AG09319 (cell line): ENCODE measurements around the gene SNAP23.
A peak's percentile ranks its signal among the peaks of the same experiment; 100 is the strongest.

Source experiments
- DNase-seq: peaks from one replicate; pipeline ENCODE4 v3.0.0-alpha.2; 2010; ENCODE audit warnings: low read depth; ENCODE audit errors: extremely low read depth
- TF ChIP-seq, protein P1 (sequence below): IDR thresholded peaks from 2 replicates; pipeline ENCODE4 v1.5.1; 2011; ENCODE audit warnings: low read depth, mild to moderate bottlenecking, inconsistent platforms, low read length, moderate library complexity

SNAP23 gene

GRCh38 chr15:42495361-42496212 is at the start of gene SNAP23:
Gene SNAP23 (plus strand): TSS chr15:42495634. CDS start chr15:42511847, 16,213 bp downstream.
- DNase-seq = peak; percentile 92
- TF ChIP-seq, protein P1, sequence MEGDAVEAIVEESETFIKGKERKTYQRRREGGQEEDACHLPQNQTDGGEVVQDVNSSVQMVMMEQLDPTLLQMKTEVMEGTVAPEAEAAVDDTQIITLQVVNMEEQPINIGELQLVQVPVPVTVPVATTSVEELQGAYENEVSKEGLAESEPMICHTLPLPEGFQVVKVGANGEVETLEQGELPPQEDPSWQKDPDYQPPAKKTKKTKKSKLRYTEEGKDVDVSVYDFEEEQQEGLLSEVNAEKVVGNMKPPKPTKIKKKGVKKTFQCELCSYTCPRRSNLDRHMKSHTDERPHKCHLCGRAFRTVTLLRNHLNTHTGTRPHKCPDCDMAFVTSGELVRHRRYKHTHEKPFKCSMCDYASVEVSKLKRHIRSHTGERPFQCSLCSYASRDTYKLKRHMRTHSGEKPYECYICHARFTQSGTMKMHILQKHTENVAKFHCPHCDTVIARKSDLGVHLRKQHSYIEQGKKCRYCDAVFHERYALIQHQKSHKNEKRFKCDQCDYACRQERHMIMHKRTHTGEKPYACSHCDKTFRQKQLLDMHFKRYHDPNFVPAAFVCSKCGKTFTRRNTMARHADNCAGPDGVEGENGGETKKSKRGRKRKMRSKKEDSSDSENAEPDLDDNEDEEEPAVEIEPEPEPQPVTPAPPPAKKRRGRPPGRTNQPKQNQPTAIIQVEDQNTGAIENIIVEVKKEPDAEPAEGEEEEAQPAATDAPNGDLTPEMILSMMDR = no peak

DNA sequence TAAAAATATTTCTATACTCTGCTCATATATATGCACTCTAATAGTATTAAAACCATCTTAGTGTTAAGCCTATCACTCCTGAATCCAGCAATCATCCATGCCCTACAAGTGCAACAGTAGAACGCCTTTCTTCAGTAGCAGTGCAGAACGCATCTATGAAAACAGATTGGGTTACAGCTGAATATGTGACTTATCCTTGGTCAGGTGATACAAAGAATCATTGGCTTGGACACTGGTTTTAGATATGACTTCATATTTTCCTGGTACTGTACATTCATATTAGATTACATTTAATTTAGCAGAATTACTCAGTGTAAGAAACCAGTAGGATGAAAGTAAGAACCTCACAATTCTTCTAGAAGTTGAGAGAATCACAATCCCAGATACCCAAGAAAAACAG is 47.8 kb upstream of the SNAP23 start:
- TF ChIP-seq, protein P1 = no peak
- no peak for DNase-seq

GRCh38 chr15:42448281-42448680 is 47.2 kb upstream of the SNAP23 start:
- TF ChIP-seq, protein P1 = no peak

DNA sequence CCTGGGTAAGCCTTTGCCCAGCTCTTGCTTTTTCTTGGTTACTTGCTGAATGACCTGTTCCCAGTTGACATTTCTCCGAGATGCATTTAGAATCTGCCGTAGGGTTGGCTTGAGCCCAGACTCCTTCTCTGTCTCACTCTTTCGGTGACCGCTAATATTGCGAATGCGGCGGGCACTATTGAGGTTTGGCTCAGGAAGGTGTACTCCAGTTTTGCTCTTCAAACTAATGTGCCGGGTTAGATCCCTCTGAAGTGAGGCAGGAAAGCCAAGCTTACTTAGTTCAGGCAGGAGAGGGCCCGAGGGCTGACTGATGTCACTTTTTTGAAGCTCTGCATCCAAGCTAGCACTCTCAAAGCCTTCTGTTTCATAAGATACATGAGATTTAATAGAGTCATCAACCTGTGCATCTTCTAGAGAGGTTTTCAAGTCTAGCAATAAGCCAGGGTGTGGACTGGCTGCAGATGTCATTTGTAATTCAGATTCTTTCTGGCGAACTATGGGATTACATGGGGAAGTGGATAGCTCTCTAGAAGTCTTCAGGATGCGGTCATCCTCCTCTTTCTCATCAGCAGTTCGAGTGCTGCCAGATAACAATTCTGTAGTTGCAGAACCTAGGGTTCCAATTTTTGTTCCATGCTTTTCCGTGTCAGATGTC is 45.5 kb upstream of the SNAP23 start:
- TF ChIP-seq, protein P1 = no peak
- DNase-seq = no peak

More at GRCh38 chr15:42448281-42448680, 47.2 kb upstream of the SNAP23 start:
- DNase-seq = no peak

DNA sequence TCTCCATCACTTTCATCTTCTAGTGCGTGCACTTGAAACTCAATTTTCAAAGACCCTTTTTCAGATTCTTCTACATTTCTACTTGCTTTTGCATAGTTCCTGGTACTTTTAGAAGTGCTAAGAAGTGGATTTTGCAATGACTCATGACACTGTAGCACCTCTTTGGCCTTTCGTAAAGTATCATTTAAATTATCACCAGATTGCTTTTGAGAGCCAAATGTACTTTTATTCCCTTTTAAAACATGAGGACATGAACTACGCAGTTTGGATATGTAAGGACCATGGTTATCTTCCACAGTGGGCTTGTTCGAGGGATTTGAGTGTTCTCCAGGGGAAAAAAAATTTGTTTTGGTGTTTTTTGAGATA is 45.0 kb upstream of the SNAP23 start:
- DNase-seq = no peak
- TF ChIP-seq, protein P1 = no peak

GRCh38 chr15:42453826-42454225 is 41.6 kb upstream of the SNAP23 start:
- TF ChIP-seq, protein P1 = no peak

DNA sequence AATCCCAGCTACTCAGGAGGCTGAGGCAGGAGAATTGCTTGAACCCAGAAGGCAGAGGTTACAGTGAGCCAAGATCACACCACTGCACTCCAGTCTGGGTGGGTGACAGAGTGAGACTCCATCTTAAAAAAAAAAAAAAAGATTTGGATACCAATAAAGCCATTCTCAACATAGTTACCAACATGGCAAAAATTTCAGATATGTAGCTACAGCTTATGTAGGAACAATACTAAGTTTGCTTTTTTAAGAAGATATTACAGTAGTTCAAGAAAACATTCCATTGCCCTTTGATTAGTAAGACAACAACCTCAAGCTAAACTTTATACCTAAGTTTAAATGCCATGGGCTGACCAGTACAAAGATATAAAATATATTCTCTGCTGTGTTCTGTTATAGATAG is 38.9 kb upstream of the SNAP23 start:
- no peak for DNase-seq
- TF ChIP-seq, protein P1 = no peak

More at GRCh38 chr15:42453826-42454225, 41.6 kb upstream of the SNAP23 start:
- no peak for DNase-seq
